GM06990 (cell line): ENCODE data around the gene XCR1.
A peak's percentile ranks its signal among the peaks of the same experiment; 100 is the strongest.

Source experiments
- DNase-seq: peaks from one replicate; pipeline ENCODE4 v3.0.0-alpha.2; 2011; ENCODE audit not compliant: insufficient read length; ENCODE audit errors: extremely low read depth
- H3K27me3 ChIP-seq: replicated peaks from 2 replicates; pipeline ENCODE4 v1.6.0; 2011; ENCODE audit warnings: low read length; ENCODE audit not compliant: control insufficient read depth, insufficient read depth
- H3K36me3 ChIP-seq: 2 replicates; pipeline ENCODE4 v1.5.1; 2011; ENCODE audit warnings: low read length; ENCODE audit not compliant: control insufficient read depth, insufficient read depth
- H3K4me3 ChIP-seq: replicated peaks from 2 replicates; pipeline ENCODE4 v1.5.1; 2011; ENCODE audit warnings: low read depth, mild to moderate bottlenecking, control low read depth, low read length
- CTCF ChIP-seq: IDR thresholded peaks from 2 replicates; pipeline ENCODE4 v1.5.1; 2011; ENCODE audit warnings: low read length, control low read depth, mild to moderate bottlenecking, inconsistent platforms; ENCODE audit not compliant: insufficient read depth, poor library complexity, severe bottlenecking

XCR1 gene

GRCh38 chr3:46068501-46068900, 41.2 kb upstream of the XCR1 start:
- H3K4me3 ChIP-seq = no peak overlapping the region
- TF ChIP-seq CTCF = no peak
- H3K27me3 ChIP-seq = no peaks in the 10 kb centered on the region
- DNase-seq = no peak
- H3K36me3 ChIP-seq = no peaks in the 10 kb centered on the region

- Histone ChIP-seq H3K27me3 (no peaks in the 10 kb centered on the region), H3K36me3 (no peaks in the 10 kb centered on the region), H3K4me3 (no peak overlapping the region)
- TF ChIP-seq CTCF = no peak
- no peak for DNase-seq
Measured at GRCh38 chr3:46067401-46067800, 40.1 kb upstream of the XCR1 start.

GRCh38 chr3:46065750-46066256, 38.5 kb upstream of the XCR1 start:
- Histone ChIP-seq H3K27me3 (no peaks in the 10 kb centered on the region), H3K4me3 (no peak overlapping the region), H3K36me3 (no peaks in the 10 kb centered on the region)
- no peak for TF ChIP-seq CTCF
- no peak for DNase-seq

- no peak overlapping the region for H3K4me3 ChIP-seq
- TF ChIP-seq CTCF = no peak
- H3K36me3 ChIP-seq = no peaks in the 10 kb centered on the region
- H3K27me3 ChIP-seq = no peaks in the 10 kb centered on the region
- DNase-seq = peak; percentile 50
Measured at GRCh38 chr3:46065294-46065705, 38.0 kb upstream of the XCR1 start.

- DNase-seq = no peak
- Histone ChIP-seq H3K36me3 (no peaks in the 10 kb centered on the region), H3K4me3 (no peak overlapping the region), H3K27me3 (no peaks in the 10 kb centered on the region)
- no peak for TF ChIP-seq CTCF
Measured at GRCh38 chr3:46062679-46063078, 35.4 kb upstream of the XCR1 start.

- Histone ChIP-seq H3K4me3 (no peak overlapping the region), H3K36me3 (no peaks in the 10 kb centered on the region), H3K27me3 (no peaks in the 10 kb centered on the region)
- DNase-seq = no peak
- TF ChIP-seq CTCF = no peak
Measured at GRCh38 chr3:46061887-46062286, 34.6 kb upstream of the XCR1 start.
